ENCODE measurements around the gene C1orf198.
"Not testable (repeated sequence)": the region's sequence is repeated elsewhere in the genome, so short reads cannot be mapped to it uniquely, and the experiment has no call there.

The C1orf198 gene

DNA sequence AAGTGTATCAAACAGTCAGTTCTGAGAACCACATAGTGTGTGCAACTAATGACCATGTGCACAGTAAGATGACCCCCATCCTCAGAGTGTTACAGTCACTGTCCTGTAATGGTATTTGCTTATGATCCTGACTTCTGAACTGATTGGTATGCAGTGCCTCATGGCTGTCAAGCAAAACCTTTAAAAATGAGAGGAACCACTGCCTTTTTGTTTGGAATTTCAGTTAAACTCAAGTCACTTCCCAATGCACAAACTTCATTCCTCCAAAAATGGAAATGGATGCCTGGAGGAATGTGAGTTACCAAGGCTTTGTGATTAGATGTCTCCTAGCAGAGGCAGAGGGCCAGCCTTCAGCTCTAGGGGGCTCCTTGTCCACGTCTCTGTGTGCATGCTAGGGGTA is 10.5 kb downstream of the C1orf198 start:
- Mint-ChIP-seq H3K27me3 (no peaks in the 10 kb centered on the region), H3K4me3 (no peak overlapping the region), H3K36me3 (peaks cover 5% of the 10 kb centered on the region), H3K4me1 (peaks cover 5% of the 10 kb centered on the region), H3K9me3 (no peaks in the 10 kb centered on the region), H3K27ac (no peak overlapping the region)

DNA sequence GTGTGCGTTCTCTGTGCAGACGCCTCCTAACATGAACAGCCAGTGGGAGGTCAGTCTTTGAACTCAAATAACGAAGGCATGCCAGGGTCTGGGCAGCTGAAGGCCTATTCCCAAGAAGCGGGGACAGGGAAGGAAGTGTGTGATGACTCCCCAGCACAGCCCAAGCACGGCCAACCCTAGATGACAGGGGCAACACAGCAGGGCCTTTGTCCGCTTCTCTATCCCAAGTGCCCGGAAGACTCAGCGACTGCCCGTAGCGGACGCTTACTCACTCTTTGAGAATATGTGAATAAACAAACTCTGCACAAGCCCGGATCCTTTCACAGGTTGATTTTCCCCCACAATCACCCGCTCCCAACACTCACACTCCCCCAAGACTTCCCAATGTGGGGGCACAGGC is 11.2 kb downstream of the C1orf198 start:
- H3K4me3 Mint-ChIP-seq = no peak overlapping the region
- peaks cover 9% of the 10 kb centered on the region for H3K36me3 Mint-ChIP-seq
- no peaks in the 10 kb centered on the region for H3K4me1 Mint-ChIP-seq
- no peaks in the 10 kb centered on the region for H3K27me3 Mint-ChIP-seq
- H3K27ac Mint-ChIP-seq = no peak overlapping the region
- H3K9me3 Mint-ChIP-seq = no peaks in the 10 kb centered on the region

DNA sequence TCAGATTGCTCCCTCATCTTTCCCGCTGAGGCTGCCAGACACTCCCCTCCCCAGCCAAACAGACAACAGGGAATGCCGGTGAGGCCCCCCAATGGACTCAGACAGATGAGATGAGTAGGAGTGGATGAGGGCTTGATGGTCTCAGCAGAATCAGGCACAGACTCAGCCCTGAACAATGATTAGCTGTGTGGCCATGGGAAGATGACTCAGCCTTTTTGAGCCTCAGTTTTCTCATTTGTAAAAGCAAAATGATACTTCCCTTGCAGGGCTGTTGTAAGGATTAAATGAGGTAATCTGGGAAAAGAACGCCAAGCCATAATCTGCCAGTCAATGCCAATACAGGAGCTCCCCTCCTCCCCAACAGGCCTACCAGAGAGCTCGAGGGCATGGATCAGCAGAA is 12.4 kb downstream of the C1orf198 start:
- H3K36me3 Mint-ChIP-seq = peaks cover 12% of the 10 kb centered on the region
- no peaks in the 10 kb centered on the region for H3K4me1 Mint-ChIP-seq
- H3K9me3 Mint-ChIP-seq = no peaks in the 10 kb centered on the region
- no peak overlapping the region for H3K27ac Mint-ChIP-seq
- no peak overlapping the region for H3K4me3 Mint-ChIP-seq
- no peaks in the 10 kb centered on the region for H3K27me3 Mint-ChIP-seq

DNA sequence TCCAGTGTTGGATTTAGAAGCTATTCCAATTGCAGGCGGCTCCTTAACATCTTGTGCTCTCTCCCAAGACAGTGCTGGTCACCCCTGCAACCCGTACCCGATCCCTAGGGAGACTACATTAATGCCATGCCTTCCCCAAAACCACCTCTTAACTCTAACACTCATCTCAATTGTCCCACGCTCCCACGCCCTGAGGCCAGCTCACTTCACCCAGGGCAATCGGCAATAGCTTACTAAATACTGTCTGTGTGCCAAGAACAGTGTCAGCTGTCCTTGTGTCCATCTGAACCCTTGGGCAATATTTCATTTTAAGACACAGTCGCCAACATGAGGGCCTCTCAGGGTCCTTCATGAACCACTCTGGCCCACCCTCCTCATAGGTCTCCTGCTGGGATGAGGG is 13.9 kb downstream of the C1orf198 start:
- Mint-ChIP-seq H3K36me3 (peaks cover 12% of the 10 kb centered on the region), H3K4me1 (no peaks in the 10 kb centered on the region), H3K4me3 (no peak overlapping the region), H3K27ac (no peak overlapping the region), H3K9me3 (no peaks in the 10 kb centered on the region), H3K27me3 (no peaks in the 10 kb centered on the region)

DNA sequence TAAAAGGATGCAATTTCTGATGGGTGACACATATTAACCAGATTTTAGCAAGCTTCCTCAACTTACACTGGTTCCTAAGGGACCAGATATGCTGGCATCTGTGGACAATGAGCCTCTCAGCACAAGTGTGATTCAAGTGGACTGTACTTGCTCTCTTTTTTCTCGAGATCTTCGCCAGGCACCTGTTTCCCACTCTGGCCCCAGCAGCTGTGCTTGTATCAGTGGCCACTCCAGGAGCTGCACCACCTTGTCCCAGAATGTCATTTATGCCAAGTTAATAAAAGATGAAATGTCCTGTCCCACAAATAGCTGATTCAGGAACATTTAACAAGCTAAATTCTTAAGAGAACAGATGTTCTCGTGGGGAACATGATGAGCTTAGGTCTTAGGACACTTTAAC is 14.6 kb downstream of the C1orf198 start:
- H3K4me3 Mint-ChIP-seq = no peak overlapping the region
- no peaks in the 10 kb centered on the region for H3K9me3 Mint-ChIP-seq
- H3K27ac Mint-ChIP-seq = no peak overlapping the region
- H3K36me3 Mint-ChIP-seq = peaks cover 12% of the 10 kb centered on the region
- H3K27me3 Mint-ChIP-seq = no peaks in the 10 kb centered on the region
- no peaks in the 10 kb centered on the region for H3K4me1 Mint-ChIP-seq

DNA sequence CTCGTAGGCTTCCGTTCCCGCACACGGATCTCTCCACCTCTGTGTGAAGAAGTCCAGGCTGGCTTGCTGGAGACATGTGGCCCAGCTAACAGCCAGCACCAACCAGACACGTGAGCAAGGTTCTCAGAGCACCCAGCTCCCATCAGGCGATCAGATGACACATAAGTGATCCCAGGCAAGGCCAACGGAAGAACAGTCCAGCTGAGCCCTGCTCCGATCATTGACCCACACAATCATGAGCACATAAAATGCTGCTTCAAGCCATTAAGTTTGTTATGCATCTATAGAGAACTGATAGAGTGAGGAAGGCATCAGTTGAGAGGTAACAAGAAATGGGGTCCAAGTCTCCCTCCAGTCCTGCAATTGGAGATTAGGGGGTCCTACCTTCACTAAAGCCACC is 15.4 kb downstream of the C1orf198 start:
- Mint-ChIP-seq H3K9me3 (no peaks in the 10 kb centered on the region), H3K27ac (no peak overlapping the region), H3K4me3 (no peak overlapping the region), H3K36me3 (peaks cover 12% of the 10 kb centered on the region), H3K4me1 (no peaks in the 10 kb centered on the region), H3K27me3 (no peaks in the 10 kb centered on the region)

DNA sequence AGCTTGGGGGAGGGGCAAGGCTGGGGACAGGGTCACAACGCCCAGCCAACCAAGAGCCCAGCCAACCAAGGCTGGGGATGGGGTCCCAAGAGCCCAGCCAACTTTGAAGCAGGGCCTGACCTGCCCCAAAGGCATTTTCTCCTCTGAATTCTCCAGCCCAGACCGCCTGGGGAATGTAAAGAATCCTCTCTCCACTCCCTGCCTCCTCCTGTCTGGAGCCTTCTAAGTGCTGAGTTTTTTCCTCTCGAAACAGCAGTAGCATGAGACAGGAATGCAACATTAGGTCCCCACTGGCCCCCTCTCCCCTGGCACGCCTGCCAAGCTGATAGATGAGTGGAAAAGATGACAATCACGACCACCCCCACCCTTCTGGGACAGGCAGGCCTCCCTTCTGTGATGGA is 17.0 kb downstream of the C1orf198 start:
- H3K27me3 Mint-ChIP-seq = no peaks in the 10 kb centered on the region
- H3K27ac Mint-ChIP-seq = no peak overlapping the region
- no peaks in the 10 kb centered on the region for H3K4me1 Mint-ChIP-seq
- H3K4me3 Mint-ChIP-seq = no peak overlapping the region
- no peaks in the 10 kb centered on the region for H3K9me3 Mint-ChIP-seq
- H3K36me3 Mint-ChIP-seq = peaks cover 12% of the 10 kb centered on the region

DNA sequence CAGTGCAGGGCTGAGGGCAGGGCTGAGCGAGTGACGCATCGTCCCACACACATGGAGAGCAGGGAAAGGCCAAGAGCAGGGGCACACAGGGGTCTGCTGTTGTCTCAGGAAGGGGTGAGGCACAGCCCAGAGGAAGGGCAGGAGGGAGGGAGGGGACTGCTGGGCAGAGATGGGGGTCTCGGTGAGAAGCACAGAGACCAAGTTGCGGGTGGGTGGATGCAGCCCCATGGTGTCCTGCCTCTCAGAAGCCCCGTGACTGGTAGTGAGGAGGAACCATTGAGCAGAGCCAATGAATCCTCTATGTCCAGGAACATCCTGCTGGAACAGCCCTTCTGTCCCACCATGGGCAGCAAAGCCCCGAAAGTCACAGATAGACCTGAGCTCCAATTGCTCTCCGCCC is 17.8 kb downstream of the C1orf198 start:
- H3K4me1 Mint-ChIP-seq = no peaks in the 10 kb centered on the region
- no peaks in the 10 kb centered on the region for H3K27me3 Mint-ChIP-seq
- H3K27ac Mint-ChIP-seq = no peak overlapping the region
- H3K9me3 Mint-ChIP-seq = no peaks in the 10 kb centered on the region
- H3K4me3 Mint-ChIP-seq = no peak overlapping the region
- H3K36me3 Mint-ChIP-seq = peaks cover 12% of the 10 kb centered on the region

DNA sequence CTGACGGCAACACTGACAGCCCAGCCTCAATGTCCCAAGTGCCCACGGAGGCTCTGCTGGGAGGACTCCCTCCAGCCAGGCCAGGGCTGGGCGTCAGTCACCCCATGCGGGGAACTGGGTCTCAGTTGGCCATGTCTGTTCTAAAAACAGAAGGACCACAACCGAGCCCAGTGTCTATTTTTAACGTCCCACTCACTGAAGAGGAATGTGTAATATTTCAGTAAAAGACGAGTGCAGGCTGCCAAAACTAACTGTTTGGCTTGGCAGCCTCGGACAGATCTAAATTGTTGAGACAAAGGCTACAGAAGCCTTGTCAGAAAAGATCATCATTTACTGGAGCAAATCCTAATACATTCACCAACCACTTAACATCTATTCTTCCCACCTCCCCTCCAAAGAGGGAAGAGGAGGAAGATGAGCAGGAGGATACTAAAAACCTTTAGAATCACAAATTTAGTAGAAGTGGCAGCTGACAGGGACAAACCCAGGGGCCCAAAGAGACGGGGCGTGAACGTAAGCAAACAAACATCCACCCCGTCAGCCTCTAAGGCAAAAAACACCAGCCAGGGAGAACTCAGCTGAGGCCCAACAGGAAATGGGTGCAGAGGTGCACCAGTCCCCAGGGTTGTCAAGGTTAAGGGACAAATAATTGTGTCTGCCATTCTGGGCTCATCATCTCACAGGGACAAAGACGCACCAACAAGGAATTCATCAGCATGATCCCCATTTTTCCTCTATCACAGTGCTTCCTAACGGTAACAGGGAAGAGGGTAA is 18.7 kb downstream of the C1orf198 start:
- Mint-ChIP-seq H3K27me3 (no peaks in the 10 kb centered on the region), H3K9me3 (no peaks in the 10 kb centered on the region), H3K4me1 (no peaks in the 10 kb centered on the region), H3K4me3 (no peak overlapping the region), H3K36me3 (peaks cover 12% of the 10 kb centered on the region), H3K27ac (no peak overlapping the region)

DNA sequence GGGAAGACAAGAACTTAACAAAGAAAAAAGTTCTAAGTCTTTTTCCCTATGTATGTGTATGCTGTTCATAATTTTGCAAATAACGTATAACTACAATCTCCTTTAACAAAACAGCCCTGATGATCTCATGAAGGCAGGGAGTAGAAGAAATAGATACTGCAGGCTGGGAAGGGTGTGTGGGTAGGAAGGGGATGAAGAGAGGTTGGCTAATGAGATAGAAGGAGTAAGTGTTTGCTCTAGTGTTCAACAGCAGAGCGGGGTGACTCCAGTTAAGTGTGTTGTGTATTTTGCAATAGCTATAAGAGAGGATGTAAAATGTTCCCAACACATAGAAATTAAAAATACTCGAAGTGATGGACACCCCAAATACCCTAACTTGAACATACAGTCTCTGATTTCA is 20.1 kb downstream of the C1orf198 start:
- Mint-ChIP-seq H3K27ac (no peak overlapping the region), H3K36me3 (peaks cover 15% of the 10 kb centered on the region), H3K9me3 (no peaks in the 10 kb centered on the region), H3K4me3 (no peak overlapping the region), H3K4me1 (no peaks in the 10 kb centered on the region), H3K27me3 (no peaks in the 10 kb centered on the region)

DNA sequence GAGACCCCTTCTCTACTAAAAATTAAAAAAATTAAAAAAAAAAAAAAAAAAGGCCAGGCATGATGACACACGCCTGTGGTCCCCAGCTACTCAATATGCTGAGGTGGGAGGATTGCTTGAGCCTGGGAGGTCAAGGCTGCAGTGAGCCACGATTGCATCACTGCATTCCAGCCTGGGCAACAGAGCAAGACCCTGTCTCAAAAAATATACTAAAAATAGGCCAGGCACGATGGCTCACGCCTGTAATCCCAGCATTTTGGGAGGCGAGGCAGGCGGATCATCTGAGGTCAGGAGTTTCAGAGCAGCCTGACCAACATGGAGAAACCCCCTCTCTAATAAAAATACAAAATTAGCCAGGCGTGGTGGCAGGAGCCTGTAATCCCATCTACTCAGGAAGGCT is 23.1 kb downstream of the C1orf198 start:
- H3K27me3 Mint-ChIP-seq, H3K4me1 Mint-ChIP-seq, H3K27ac Mint-ChIP-seq, H3K9me3 Mint-ChIP-seq, H3K4me3 Mint-ChIP-seq: not testable (repeated sequence)
- peaks cover 12% of the 10 kb centered on the region for H3K36me3 Mint-ChIP-seq

DNA sequence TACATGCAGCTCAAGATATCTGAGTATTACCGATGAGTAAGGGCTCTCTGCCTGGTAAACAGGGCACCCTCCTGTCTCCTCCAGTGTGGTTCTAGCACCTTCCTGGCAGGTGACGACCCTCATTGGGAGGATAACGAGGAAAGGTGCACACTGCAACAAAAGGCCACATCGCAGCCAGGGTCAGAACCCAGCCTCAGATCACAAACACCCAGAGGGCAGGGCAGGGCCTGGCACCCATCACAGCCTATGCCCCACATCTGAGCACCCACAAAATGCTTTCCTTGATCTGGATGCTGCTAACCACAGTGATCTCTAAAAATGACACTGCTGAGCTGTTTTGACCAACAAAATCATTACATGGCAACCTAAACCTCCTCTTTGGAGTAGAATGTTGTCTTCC is 23.8 kb downstream of the C1orf198 start:
- no peaks in the 10 kb centered on the region for H3K4me1 Mint-ChIP-seq
- H3K36me3 Mint-ChIP-seq = peaks cover 15% of the 10 kb centered on the region
- H3K27ac Mint-ChIP-seq = no peak overlapping the region
- no peaks in the 10 kb centered on the region for H3K27me3 Mint-ChIP-seq
- H3K4me3 Mint-ChIP-seq = no peak overlapping the region
- no peaks in the 10 kb centered on the region for H3K9me3 Mint-ChIP-seq

DNA sequence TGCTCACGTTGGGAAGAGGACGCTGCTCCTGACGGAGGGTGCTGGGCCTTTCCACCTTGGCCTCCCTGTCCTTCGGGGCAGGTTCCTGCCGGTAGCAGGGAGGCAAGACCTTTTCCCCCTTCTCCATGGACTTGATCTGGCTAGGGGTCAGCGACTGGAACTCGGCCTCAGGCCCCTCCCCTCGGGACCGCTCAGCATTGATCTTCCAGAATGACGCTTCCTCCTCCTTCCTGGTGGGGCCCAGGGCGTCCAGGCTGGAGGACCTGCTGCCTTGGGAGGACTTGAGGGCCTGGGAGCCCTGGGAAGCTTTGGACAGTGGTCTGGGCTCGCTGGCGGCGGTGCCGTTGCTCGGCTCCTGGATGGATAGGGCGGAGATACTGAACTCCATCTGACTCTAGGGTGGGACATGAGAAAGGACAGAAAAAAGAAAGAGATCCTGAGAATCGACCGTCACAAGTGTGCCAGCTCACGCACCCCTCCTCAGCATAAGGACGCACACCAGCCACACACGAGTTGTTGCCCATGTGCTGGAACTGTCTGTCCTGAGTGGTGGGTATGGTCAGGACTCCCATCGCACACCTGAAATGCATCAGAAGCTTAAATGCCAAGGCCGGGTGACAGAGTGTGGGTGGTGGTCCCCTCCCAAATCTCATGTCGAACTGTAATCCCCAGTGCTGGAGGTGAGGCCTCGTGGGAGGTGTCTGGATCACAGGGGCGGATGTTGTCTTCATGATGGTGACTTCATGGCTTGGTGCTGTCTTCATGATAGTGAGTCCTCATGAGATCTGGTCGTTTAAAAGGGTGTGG is 24.6 kb downstream of the C1orf198 start:
- H3K4me3 Mint-ChIP-seq = no peak overlapping the region
- H3K9me3 Mint-ChIP-seq = no peaks in the 10 kb centered on the region
- no peak overlapping the region for H3K27ac Mint-ChIP-seq
- H3K36me3 Mint-ChIP-seq = peaks cover 19% of the 10 kb centered on the region
- no peaks in the 10 kb centered on the region for H3K27me3 Mint-ChIP-seq
- no peaks in the 10 kb centered on the region for H3K4me1 Mint-ChIP-seq

DNA sequence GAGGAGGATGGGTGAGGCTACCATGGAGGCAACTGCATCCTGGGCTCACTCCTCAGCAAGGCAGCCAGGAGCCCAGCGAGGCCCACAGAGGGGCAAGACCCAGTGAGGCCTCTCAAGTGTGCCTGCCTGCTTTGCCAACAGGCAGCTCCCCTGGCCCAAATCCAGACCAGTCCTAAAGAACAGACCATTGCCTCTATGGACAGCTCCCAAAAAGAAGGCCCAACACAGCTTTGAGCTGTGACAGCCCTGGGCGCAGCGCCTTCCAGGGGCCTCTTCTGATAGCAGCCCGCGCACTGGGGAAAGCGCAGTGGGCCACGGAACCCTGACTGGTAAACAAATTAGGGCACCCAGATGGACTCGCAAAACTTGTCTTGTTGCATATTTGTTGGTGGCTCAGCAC is 25.5 kb downstream of the C1orf198 start:
- no peaks in the 10 kb centered on the region for H3K4me1 Mint-ChIP-seq
- no peaks in the 10 kb centered on the region for H3K9me3 Mint-ChIP-seq
- H3K27ac Mint-ChIP-seq = no peak overlapping the region
- no peaks in the 10 kb centered on the region for H3K27me3 Mint-ChIP-seq
- peaks cover 19% of the 10 kb centered on the region for H3K36me3 Mint-ChIP-seq
- no peak overlapping the region for H3K4me3 Mint-ChIP-seq

DNA sequence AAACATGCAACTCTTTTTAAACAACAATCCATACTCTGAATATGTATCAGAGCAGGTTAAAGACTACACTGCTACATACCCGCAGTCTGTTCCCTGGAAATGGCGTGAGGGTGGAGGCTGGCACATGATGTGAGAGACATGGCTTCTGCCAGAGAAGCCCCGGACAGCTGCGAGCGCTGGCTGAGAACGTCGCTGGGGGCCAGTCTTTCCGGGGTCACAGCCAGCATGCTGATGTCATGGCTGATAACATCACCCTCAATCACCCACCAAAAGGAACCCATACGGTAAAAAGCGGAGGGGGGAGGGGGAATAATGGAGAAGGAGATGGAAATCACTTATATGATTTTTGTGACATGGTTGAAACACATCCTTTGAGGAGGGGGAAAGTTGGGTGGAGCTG is 29.1 kb downstream of the C1orf198 start:
- peaks cover 3% of the 10 kb centered on the region for H3K27me3 Mint-ChIP-seq
- peaks cover 21% of the 10 kb centered on the region for H3K36me3 Mint-ChIP-seq
- H3K27ac Mint-ChIP-seq = no peak overlapping the region
- no peaks in the 10 kb centered on the region for H3K4me1 Mint-ChIP-seq
- no peaks in the 10 kb centered on the region for H3K9me3 Mint-ChIP-seq
- H3K4me3 Mint-ChIP-seq = no peak overlapping the region

DNA sequence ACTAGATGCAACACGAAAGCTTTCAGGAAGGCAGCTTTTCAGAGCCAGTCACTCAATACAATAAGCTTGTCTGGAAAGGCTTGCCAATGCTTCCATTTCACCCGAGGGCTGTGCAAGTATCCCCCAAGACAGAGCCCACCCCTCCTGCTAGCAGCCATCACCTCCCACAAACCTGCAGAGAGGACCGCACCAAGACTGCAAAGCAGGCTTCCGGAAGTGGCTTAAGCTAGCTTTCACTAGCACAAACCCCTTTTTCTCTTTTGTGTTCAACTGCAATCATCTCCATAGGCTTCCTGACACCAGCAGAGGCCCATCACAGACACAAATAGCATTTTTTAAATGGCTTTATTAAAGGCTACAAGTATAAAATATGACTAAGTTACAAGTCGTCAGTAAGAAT is 31.5 kb downstream of the C1orf198 start:
- H3K27me3 Mint-ChIP-seq = peaks cover 3% of the 10 kb centered on the region
- no peaks in the 10 kb centered on the region for H3K9me3 Mint-ChIP-seq
- H3K4me3 Mint-ChIP-seq = no peak overlapping the region
- no peak overlapping the region for H3K27ac Mint-ChIP-seq
- no peaks in the 10 kb centered on the region for H3K4me1 Mint-ChIP-seq
- peaks cover 16% of the 10 kb centered on the region for H3K36me3 Mint-ChIP-seq
